Measurements from ENCODE around the gene SLCO4A1.

DNA sequence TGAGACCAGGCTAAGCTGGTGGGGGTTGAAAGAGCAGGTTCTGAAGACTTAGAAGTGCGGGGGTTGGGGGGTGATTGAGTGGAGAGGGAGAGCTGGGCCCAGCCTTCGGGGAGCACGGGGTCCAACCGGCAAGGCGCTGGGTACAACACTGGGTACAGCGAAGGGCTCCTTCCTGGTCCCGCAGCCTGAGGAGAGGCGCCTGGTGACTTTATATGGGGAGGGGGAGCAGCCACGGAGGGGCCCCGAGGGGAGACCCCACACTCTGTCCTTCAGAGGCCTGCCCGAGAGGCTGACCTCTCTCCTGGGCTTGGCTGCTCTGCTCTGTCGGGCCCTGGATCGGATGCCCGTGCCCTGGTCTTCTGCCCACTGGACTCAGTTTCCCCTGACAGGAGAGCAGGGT is 55.9 kb downstream of the SLCO4A1 start:
- TF ChIP-seq, protein P1, sequence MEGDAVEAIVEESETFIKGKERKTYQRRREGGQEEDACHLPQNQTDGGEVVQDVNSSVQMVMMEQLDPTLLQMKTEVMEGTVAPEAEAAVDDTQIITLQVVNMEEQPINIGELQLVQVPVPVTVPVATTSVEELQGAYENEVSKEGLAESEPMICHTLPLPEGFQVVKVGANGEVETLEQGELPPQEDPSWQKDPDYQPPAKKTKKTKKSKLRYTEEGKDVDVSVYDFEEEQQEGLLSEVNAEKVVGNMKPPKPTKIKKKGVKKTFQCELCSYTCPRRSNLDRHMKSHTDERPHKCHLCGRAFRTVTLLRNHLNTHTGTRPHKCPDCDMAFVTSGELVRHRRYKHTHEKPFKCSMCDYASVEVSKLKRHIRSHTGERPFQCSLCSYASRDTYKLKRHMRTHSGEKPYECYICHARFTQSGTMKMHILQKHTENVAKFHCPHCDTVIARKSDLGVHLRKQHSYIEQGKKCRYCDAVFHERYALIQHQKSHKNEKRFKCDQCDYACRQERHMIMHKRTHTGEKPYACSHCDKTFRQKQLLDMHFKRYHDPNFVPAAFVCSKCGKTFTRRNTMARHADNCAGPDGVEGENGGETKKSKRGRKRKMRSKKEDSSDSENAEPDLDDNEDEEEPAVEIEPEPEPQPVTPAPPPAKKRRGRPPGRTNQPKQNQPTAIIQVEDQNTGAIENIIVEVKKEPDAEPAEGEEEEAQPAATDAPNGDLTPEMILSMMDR (IDR thresholded peaks at IDR 0.05; ENCODE audit: poor library complexity): no peak
- TF ChIP-seq EZH2 (IDR thresholded peaks at IDR 0.05; ENCODE audit: borderline replicate concordance): no peak
- TF ChIP-seq EZH2phosphoT487 (IDR thresholded peaks at IDR 0.05; ENCODE audit: low read depth, severe bottlenecking, unreplicated experiment): no peak
